HK-2 (cell line): ENCODE measurements around the gene SLC30A1.
"Not testable (repeated sequence)": the region's sequence is repeated elsewhere in the genome, so short reads cannot be mapped to it uniquely, and the experiment has no call there.

Experiments
- DNase-seq: peaks from one replicate; pipeline ENCODE4 v3.0.0-alpha.2; 2018; ENCODE audit not compliant: unreplicated experiment

Gene SLC30A1

GRCh38 chr1:211548321-211549091 is 30.5 kb downstream of the SLC30A1 start:
- no peak for DNase-seq

- no peak for DNase-seq
Observed at GRCh38 chr1:211547710-211548109, 31.3 kb downstream of the SLC30A1 start.

DNA sequence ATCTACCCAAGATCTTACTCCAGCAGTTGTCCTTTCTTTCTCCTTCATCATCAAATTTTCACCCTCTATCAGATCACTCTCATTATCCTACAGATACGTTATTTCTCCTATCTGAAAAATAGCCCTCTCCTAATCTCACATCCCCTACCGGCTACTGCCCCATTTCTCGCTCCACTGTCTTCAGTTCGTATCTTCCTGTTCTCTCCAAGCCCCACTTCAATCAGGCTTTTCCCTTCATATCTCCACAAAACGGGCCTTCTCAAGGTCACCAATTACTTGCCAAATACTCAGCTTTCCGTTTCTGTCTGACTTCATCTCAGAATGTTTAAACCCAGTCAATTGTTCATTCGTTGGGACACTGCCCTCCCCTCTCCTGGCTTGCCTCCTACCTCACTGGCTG is 32.4 kb downstream of the SLC30A1 start:
- no peak for DNase-seq

GRCh38 chr1:211543025-211543424 is 35.9 kb downstream of the SLC30A1 start:
- DNase-seq = no peak

DNA sequence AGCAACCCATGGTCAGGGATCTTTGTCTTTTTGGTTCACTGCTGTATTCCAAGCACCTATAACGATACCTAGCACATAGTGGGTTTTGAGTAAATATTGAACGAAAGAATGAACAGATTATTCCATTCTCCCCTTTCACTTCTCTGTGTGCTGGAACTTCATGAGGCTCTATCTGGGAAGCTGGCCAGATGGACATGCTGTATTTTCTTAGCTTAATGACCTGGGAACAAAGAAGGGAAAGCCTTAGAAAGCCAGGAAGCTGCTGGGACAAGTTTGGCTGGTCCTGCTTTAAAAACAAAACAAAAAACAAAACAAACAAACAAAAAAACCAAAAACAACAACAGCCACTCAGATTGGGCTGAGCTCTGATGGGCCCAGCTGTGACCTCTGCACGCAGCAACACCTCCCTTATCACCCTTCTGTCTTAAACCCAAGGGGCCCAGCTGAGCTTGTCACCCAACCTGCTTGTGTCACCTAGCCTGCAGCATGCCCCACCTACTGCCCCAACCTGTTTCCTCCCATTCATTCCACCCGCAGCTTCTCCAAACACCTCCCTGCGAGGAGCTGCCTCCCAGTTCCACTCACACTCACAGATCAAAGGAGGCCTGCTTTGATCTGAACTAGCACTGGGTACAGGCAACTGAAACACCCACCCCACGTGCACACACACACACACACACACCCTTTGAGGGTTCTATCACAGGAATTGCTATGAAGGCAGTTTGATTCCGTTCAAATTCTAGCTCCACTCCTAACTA is 37.1 kb downstream of the SLC30A1 start:
- DNase-seq = no peak

DNA sequence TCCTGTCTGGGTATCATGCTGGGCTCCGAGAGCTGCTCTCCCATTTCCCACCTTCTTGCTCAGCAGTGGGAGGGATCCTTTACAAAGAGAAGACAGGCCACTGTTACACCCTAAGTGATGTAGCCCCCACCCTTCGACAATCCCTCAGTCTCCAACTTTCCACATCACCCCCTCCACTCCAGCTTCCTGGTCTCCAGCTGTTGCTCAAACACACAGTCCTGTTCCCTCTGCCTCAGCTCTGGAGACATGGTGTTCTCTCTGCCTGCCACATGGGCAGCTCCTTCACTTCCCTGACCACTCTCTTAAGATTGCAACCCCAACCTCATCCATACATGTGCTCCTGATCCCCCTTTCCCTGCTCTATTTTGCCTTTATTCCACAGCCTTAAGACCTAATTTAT is 37.7 kb downstream of the SLC30A1 start:
- DNase-seq = no peak

GRCh38 chr1:211540824-211541223 is 38.1 kb downstream of the SLC30A1 start:
- not testable (repeated sequence) for DNase-seq

GRCh38 chr1:211538287-211538686 is 40.7 kb downstream of the SLC30A1 start:
- no peak for DNase-seq

- no peak for DNase-seq
Observed at GRCh38 chr1:211537253-211537652, 41.7 kb downstream of the SLC30A1 start.

- DNase-seq = no peak
Observed at GRCh38 chr1:211536606-211537005, 42.4 kb downstream of the SLC30A1 start.

- DNase-seq = no peak
Observed at GRCh38 chr1:211535346-211535745, 43.6 kb downstream of the SLC30A1 start.

- DNase-seq = no peak
Observed at GRCh38 chr1:211534545-211535291, 44.2 kb downstream of the SLC30A1 start.

DNA sequence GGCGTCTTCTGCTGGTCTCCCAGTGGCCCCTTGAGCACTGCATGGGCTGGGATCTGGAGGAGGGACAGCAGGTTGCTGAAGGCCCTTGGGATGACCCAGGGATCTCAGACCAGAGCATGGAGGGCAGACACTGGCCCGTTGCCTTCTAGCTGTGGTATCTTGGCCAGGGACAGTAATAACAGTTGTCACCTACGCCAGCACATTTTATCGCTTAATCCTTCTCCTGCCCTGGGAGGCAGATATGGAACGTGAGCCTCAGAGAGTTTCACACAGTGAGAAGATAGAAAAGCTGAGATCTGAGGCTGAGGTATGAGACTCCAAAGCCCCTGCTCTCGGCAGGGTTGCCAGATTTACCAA is 46.9 kb downstream of the SLC30A1 start:
- DNase-seq = no peak

DNA sequence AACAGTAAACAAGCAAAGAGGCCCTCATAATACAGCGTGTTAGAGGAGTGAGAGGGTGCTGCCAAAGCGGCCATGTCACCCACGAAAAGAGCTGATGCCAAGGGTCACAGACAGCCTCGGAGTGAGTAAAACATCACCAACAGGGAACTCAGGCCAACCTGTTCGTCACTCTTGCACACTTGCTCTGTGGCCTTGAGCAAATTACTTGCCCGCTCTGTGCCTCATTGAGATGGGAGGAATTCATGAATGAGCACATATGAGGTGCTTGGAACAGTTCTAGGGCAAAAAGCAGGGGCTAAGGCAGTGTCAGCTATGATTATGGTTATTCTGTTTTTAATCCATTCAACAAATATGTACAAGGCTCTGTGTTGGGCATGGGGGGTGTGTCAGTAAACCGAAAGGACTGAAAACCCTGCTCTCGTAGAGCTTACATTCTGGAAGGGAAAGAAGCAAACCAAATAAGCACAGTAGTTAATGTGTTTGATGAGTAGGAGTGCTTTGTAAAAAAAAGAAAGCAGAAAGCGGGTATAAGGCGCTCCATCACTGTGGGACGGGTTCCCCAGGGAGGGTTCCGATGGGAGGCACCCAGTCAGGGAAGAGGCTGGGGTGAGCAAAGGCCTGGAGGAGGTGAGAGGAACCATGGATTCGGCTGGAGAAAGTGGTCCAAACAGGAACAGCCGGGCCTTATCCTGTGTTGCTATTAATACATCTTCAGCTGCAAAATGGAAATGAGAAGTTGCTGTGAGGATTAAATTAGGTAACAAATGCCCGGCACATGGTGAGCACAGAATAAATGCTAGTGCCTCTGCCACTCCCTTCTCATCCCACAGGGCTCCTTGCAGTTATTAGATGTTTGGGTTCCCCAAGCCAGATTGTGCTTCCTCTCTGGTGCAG is 47.5 kb downstream of the SLC30A1 start:
- no peak for DNase-seq

DNA sequence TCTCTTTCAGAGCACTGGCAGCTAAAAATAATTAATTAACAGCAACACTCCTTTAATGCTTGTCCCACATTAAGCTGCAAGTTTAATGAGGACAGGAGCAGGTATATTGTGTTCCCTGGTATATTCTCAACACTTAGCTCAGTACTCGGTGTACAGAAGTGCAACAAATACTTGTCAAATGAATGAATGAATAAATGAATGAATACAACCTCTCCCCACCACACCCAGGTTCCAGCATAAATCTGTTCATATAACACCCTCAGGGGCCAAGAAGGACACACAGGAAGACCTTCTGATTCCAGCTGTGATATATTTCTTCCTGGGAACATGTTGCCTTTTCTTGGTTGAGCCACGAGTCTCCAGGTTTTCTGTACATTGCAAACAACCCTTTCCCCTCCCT is 48.9 kb downstream of the SLC30A1 start:
- DNase-seq = no peak

DNA sequence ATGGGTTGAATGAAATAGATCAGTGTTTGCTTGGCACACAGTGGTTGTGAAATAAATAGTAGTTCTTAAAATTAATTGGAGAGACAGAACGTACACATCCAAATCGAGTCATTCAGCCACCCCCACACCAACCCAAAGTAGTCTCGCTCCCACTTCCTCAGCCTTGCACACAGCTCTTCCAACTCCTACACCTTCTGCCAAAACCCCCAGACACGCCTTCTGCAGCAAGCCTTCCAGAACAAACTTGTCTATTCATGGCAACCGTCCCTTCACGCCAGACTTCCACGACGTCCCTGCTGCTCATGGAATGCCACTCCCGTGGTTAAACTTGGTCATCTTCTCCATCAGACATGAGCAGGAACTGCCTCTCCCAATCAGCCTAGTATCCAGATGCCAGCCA is 49.5 kb downstream of the SLC30A1 start:
- DNase-seq = no peak

- no peak for DNase-seq
Observed at GRCh38 chr1:211529011-211529410, 50.0 kb downstream of the SLC30A1 start.

DNA sequence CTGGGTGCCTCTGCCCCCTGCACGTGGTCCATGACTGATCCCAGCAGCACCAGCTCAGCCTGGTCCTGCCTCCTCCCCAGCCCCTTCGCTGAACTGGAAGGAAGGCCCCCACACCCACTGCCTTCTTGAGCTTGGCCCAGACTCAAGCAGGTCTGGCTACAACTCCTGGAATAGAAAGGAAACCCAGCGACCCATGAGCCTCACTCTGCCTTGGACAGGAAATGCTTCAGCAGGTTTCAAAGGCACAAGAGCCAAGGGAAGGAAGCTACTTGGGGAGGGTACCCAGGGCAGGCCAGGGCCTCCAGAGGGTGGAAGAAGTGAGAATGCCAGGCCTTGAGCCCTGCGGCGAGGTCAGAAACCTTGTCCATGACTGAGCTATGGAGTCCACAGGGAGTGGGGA is 51.1 kb downstream of the SLC30A1 start:
- DNase-seq = no peak

GRCh38 chr1:211527006-211527405 is 52.0 kb downstream of the SLC30A1 start:
- DNase-seq = no peak

DNA sequence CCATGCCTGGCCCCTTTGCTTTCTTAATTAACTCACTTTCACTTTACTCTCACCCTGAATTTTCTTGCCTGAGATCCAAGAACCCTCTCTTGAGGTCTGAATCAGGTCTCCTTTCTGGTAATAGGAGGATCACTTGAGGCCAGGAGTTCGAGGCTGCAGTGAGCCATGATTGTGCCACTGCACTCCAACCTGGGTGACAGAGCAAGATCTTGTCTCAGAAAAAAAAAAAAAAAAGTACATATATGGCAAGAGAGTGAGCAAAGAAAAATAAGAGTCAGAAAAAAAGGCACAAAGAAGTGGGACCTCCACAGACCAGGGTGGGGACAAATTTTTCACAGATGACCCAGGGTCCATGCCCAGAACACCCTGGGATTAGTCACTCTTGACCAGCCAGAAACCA is 52.9 kb downstream of the SLC30A1 start:
- no peak for DNase-seq

DNA sequence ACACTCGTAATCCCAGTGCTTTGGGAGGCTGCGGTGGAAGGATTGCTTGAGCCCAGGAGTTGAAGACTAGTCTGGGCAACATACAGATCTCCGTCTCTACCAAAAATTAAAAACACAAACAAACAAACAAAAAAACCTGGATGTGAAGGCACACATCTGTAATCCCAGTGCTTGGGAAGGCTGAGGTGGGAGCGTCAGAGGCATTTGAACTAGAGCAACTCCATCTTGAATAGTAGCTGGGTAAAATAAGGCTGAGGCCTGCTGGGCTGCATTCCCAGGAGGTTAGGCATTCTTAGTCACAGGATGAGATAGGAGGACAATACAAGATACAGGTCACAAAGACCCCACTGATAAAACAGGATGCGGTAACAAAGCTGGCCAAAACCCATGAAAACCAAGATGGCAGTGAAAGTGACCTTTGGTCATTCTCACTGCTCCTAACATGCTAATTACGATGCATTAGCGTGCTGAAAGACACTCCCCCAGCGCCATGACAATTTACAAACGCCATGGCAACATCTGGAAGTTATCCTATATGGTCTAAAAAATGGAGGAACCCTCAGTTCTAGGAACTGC is 53.8 kb downstream of the SLC30A1 start:
- no peak for DNase-seq
